HG03097 (cell line): Measurements from ENCODE around the gene ZSCAN23.

Source experiments
- ATAC-seq: cut with Tn5 transposase; IDR thresholded peaks from one replicate; pipeline ENCODE4 v1.9.1; 2021; ENCODE audit not compliant: unreplicated experiment, low FRiP score

ZSCAN23 gene

GRCh38 chr6:28383235-28384142 is 59.8 kb downstream of the ZSCAN23 start:
- peak; percentile 90 for ATAC-seq
